CD4-positive, alpha-beta T cell treated with Interferon gamma for 1 hour (primary cell): Measurements from ENCODE around the gene IFT122.

Source experiments
- DNase-seq: peaks from one replicate; pipeline ENCODE4 v3.0.0-alpha.2; 2020

The IFT122 gene

DNA sequence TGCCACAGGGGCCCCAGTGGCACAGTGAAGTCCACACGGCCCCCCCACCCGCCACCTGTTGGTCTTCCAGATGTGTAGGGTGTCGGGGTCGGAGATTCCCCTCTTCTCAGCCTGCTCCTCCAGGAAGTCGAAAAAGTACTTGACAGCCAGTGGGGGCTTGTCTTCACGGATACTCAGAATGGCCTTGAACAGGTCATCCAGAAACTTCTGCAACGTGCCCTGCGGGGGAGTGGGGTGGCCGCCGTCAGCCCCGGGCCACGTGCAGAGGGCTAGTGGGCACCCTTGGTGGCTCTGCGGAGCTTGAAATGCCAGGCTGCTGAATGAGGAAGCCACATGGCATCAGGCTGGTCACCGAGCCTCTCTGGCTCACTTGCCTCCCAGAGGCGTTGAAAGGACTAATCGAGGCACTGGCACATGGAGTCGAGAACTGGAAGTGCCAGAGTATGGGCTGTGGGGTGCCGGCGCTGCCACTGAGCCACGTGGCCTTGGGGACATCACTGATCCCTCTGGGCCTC is 119.6 kb downstream of the IFT122 start:
- no peak for DNase-seq

DNA sequence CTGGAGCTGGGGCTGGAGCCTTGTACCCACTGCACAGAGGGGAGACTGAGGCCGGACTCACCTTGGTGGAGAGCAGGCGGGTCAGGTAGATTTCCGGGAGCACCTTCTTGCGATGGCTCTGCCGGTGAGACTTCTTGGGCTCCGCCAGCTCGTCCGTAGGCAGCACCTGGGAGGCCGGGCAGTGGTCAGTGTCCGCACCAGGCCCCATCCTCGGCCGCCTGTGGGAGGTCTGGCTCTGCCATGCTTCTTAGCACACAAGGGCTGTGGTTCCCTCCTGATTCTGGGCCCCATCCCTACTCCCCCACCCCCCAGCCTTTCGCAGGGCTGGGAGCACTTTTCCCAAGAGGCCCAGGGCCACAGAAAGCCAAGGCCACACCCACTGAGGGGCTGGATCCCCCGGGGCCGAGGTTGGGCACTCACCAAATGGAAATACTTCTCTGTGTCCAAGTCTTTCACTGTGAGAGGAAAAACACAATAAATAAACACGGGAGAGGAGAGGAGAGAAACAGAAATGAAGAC is 120.3 kb downstream of the IFT122 start:
- DNase-seq = no peak

- no peak for DNase-seq
Observed at GRCh38 chr3:129560911-129561594, 121.0 kb downstream of the IFT122 start.

DNA sequence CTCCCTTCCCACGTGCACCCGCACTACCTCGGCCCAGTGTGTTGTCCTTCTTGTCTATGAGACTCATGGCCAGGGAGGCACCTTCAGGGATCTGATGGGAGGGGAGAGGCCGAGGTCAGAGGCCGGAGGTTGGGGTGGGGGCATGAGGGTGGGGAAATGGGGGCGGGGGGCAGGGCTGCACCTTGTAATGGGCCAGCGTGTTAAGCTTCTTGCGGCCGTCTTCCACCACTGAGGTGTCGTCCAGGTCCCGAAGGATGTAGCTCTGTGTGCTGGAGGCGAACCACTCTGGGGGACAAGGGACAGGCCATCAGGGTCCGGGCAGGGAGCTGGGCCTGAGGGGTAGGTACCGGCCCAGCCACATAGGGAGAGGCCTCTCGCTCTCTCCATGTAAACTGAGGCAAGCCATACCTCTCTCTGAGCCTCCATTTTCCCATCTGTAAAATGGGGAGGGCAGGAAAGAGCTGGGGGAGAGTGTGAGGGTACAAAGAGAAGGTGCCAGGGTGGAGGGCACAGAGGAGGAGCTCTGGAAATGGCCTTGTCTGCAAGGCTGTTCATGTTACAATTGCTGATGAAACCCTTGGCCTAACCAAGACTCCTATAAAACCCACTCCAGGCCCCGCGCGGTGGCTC is 121.7 kb downstream of the IFT122 start:
- DNase-seq = no peak

- no peak for DNase-seq
Observed at GRCh38 chr3:129562803-129563202, 122.8 kb downstream of the IFT122 start.

GRCh38 chr3:129563332-129563731 is 123.3 kb downstream of the IFT122 start:
- DNase-seq = no peak

- no peak for DNase-seq
Observed at GRCh38 chr3:129563850-129564535, 124.0 kb downstream of the IFT122 start.

- no peak for DNase-seq
Observed at GRCh38 chr3:129564981-129565644, 125.1 kb downstream of the IFT122 start.

GRCh38 chr3:129565902-129566301 is 125.9 kb downstream of the IFT122 start:
- DNase-seq = no peak

DNA sequence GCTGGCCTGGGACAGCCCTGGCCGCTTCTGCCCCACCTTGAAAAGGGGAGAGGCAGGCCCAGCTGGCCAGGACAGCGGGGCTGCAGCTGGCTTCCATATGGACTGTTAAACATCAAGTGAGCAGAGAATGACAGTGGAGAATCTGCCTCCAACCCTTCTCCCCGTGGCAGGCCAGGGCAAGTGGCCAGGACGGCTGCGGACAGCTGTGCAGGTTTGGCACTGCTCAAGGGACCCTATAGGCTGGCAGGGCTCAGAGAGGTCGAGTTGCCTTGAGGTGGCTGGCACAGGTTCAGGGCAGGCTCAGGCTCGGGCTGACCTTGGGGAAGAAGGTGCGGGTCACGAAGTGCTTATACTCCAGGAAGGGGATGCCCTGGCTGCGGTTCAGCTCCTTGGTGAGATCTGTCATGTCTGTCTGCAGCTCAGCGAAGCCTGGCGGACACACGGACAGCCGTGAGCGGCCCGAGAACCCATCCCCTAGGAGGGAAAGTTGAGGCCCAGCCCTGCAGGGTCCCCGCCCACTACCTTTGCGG is 127.2 kb downstream of the IFT122 start:
- DNase-seq = no peak

- no peak for DNase-seq
Observed at GRCh38 chr3:129567939-129568338, 127.9 kb downstream of the IFT122 start.

- DNase-seq = no peak
Observed at GRCh38 chr3:129569856-129570255, 129.8 kb downstream of the IFT122 start.
